Activated T-helper 9 cell treated with anti-CD3 and anti-CD28 coated beads, Interleukin-2, amount 50 U/mL, for 16 hours (primary cell): ENCODE data around the gene MAP9.
"Not testable (repeated sequence)": the region's sequence is repeated elsewhere in the genome, so short reads cannot be mapped to it uniquely, and the experiment has no call there.

Experiments
- DNase-seq: peaks from one replicate; pipeline ENCODE4 v3.0.0-alpha.2; 2020; ENCODE audit warnings: low read depth

Gene MAP9

DNA sequence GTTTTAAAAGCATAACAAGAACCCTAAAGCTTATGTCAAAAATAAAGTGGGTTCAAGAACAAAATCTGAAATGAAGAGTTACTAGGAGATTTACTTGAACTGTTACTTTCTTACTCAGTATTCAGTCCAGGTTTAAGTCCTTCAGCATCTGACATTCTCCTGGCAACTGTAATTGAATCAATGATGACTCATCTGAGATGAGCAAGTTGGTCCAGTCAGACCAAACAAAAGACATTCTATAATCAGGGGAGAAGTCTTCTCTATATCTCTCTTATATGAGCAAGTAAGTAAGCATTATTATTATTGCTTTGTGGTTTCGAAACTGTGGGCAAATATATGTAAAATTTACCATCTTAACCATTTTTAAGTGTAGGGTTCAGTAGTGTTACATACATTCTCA is 34.6 kb downstream of the MAP9 start:
- no peak for DNase-seq

DNA sequence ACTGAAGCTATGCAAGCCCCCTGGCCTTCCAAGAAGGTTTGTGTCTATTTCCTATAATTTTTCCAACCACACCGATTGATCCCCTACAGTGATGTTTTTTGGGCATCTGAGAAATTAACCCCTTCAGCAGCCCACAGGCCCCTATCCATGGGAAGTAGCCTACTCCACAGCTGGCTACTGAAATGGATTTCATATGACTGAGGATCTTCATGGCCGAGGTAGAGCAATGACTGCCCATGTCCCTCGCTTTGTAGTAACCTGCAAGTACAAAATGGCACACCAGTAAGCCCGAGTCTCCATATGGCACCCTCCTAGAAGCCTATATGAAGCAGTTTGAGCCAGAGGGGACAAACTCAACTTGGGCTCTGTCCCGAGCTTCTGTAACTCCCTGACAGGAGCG is 36.8 kb downstream of the MAP9 start:
- DNase-seq = no peak

DNA sequence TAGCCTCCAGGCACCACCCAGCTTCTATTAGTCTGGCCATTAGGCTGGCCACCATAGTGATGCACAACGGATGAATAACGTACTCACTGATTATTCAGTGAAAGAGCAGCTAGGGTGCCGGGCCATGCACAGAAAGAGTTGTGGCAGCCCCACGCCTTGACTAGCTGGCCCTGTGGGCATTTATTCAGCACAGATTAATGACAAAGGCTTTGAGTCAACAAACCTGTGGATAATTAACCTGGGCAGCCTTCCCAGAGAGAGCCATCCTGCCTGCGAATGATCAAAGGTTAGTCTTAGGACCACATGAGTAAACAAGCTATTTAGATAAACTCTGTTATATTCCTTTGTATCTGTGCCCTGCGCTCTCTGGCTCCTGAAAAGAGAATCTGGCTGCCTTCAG is 37.2 kb downstream of the MAP9 start:
- no peak for DNase-seq

DNA sequence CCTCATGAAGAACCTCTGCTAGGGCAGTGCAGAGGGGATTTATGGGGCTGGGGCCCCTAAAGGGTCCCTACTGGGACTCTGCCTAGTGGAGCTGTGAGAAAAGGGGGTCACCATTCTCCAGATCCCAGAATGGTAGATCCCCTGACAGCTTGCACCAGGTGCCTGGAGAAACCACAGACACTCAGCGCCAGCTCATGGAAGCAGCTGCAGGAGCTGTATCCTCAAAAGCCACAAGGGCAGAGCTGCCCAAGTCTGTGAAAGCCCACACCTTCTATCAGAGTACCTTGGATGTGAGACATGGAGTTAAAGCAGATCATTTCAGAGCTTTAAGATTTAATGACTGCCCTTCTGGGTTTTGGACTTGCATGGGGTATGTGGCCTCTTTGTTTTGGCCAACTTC is 38.6 kb downstream of the MAP9 start:
- no peak for DNase-seq

DNA sequence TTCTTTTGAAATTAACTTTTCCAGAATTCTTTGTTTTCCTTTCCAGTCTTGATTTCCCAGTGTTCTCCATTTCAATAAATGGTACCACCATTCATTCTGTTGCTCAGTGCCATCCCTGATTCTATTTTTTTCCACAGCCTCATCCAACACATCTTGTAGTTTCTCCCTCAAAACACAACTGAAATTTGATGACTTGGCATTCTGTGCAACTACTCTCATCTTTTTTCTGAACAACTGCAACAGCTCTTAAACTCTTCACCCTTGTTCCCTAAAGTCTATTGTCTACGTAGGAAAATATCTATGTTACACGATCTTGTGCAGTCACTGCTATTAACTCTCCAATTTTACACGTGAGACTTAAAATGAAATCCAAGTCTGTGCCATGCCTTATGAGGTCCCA is 40.5 kb downstream of the MAP9 start:
- no peak for DNase-seq

DNA sequence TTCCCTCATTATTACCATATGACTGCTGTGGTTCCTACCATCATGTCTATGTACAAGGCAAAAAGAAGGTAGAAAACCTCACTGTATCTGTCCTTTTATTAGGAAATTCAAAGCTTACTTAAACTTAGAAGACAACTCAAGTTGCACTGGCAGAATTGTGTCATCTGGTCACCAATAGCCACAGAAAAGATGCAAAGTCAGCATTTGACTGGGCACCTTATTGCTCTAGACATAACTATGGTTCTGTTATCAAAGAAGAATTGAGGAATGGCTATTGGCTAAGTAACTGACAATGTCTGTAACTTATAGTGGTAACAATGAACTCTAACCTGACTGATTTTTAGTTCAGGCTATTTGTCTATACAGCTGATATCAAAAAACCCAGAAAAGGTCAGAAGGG is 45.3 kb downstream of the MAP9 start:
- no peak for DNase-seq

DNA sequence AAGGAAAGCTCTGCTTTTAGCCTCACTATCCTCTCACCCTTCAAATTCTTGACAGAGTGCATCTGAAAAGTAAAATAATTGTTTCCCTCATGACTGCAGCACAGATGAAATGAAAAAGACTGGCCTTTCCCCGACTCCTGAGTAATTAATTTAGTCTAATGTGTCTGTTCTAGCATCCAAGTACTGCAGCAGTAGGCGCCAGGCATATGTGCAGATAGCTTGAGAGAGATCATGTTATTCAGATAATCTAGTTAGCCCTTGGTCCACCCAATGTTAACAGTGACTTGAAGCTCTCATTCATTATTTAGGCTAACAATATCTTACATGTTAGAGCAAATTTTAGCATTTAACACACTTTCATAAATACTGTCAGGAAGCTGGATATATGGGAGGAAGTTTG is 54.0 kb downstream of the MAP9 start:
- DNase-seq = no peak

DNA sequence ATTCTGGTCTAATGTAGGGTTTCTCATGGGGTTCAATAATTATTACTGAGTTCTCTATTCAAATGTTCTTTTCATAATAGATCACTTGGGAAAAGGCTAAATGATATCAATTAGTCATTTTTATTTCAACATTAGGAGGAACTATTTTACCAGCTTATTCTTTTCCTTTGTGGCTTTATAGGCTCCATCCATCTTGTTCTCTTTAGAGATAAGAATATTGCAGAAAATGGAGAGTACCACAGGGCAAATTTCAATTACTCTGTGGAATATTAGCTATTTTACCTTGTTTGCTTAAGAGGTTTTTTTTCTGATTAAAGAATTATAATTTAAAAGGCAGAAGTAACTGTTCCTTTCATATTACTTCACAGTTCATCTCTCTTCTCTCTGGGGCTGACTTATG is 55.8 kb downstream of the MAP9 start:
- DNase-seq = no peak

DNA sequence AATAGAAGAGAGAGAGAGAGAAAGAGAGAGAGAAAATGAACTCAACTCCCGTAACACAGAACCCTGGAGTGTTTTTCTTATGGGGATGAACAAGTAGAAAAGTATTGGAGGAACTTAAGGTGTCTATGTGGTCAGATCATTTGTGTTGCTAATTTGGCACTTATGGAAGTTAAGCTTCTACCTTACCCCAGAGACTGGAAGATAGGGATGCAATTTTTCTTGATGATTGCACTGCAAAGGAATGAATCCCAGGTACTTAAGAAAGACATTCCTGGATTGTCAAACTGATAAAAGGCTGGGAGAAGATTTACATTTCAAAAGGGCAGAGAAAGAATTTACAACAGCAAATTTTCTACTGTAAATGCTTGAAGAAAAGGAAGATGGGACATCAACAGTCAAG is 57.2 kb downstream of the MAP9 start:
- DNase-seq = no peak

DNA sequence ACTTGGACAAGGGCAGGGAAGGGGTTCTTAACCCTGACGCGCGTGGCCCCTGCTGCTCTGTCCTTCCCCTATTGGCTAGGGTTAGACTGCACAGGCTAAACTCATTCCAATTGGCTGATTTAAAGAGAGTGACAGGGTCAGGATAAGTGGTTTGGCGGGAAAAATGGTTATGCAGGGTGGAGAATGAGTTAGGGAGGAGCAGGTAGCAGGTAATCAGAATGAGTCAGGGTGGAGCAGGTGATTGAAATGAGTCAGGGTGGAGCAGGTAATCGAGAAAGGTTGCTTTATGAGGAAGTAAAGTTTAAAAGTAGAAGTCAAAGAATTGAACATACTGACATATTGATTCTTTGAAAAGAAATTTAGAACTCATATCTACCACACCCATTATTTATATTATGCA is 64.7 kb downstream of the MAP9 start:
- DNase-seq = not testable (repeated sequence)

DNA sequence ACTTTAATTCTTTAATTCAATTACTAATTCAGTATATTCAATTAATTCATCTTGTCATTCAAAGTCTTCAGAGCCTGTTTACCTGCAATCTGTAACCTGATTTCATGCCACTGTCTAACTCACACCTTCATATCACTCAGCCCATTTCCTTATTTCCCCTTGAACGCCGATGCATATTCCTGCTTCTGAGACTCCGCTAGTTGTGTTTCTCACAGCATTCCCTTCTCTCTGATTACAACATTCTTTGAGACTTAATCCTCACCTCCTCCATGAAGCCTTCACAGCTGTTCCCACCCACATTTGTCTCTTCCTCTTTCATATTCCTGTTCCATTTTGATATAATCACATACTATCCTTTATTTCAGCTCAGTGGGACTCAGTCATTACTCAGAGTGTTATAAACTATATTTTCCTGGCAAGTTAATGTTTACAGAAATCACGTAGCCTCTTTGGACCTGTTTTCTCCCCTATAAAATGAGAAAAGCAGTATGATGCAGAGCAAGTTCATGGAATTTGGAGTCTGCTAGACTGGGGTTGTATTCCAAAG is 69.0 kb downstream of the MAP9 start:
- DNase-seq = no peak

DNA sequence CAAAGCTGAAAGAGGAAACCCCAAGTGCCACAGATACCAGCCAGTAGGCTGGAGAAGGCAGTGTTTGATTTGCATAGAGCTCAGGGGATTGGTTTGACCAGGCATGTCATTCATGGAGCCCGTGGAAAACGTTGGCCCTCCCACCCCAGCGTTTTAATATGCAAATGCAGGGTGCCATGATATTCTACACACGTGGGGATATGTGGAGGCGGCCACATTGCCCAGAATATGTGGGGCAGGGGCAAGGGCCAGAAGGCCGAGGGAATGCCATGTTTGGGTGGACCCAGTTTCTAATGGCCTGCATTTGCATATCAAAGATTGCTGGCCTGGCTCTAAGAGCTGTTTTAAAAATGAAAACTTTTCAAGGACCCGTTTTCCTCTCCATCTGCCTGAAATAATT is 71.1 kb downstream of the MAP9 start:
- DNase-seq = no peak

DNA sequence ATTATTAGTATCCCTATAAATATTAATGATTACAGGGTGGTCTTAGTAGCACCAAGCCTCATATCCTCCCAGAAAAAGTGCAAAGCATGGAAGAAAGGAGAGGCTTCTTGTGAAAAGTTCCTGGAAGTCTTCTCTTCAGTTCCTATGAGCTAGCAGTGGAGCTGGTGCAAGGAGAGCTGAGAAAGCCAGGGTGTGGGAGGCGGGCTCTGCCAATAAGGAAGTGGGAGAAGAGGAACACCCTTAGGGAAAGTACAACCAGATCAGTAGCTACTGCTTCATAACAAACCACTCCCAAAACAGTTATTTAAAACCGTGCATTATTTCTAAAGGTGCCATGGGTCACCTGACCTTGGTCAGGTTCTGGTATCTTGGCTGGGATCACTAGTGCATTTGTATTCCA is 72.4 kb downstream of the MAP9 start:
- no peak for DNase-seq

DNA sequence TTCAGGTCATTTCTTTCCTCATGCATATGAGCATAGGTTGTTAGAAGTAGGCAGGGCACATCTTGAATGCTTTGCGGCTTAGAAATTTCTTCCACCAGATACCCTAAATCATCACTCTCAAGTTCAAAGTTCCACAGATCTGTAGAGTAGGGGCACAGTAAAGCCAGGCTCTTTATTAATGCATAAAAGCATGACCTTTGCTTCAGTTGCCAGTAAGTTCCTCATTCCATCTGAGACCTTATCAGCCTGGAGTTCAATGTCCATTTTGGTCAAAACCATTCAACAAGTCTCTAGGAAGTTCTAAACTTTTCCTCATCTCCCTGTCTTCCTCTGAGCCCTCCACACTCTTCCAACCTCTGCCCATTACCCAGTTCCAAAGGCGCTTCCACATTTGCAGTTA is 77.7 kb downstream of the MAP9 start:
- DNase-seq = no peak
